Right forelimb (tissue), 1 donor: ENCODE data around the gene DPYD.

Source experiments
- DNase-seq: peaks from one replicate; pipeline ENCODE4 v3.0.0-alpha.2; 2018

DPYD gene

GRCh38 chr1:97603218-97603617 is 317.6 kb downstream of the DPYD start:
- no peak for DNase-seq

DNA sequence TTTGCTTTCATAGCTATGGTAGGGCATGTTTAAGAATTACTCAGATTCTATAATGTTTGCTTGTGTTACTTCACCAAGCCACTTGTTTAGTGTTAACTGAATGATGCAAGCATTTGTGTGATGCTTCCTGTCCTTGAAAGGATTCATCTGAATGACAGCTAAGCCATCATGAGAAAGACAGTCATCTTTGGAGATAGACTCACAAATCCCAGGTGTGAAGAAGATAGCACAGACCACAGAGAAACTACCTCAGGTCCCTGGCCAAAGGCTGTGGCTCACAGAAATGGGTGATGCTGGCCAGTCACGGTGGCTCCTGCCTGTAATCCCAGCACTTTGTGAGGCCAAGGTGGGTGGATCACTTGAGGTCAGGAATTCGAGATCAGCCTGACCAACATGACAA is 321.4 kb downstream of the DPYD start:
- no peak for DNase-seq

- DNase-seq = no peak
Measured at GRCh38 chr1:97593192-97593591, 327.6 kb downstream of the DPYD start.

- no peak for DNase-seq
Measured at GRCh38 chr1:97588772-97589171, 332.1 kb downstream of the DPYD start.

DNA sequence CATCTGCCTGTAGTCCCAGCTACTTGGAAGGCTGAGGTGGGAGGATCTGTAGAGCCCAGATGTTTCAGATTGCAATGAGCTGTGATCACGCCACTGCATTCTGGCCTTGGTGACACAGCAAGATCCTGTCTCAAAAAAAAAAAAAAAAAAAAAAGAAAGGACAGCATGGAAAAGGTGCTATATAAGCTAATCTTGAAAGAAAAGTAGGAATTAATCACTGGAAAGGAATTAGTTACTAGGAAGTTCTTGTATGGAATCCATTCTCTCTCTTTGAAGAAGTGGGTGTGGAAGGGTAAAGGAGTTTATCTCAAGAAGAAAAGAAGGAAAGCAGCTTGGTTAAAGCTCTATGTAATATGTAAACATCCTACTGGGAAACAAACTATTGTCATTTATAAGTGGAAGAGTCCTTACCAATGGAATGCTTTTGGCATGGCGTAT is 339.2 kb downstream of the DPYD start:
- DNase-seq = no peak

GRCh38 chr1:97577613-97578012 is 343.2 kb downstream of the DPYD start:
- no peak for DNase-seq

DNA sequence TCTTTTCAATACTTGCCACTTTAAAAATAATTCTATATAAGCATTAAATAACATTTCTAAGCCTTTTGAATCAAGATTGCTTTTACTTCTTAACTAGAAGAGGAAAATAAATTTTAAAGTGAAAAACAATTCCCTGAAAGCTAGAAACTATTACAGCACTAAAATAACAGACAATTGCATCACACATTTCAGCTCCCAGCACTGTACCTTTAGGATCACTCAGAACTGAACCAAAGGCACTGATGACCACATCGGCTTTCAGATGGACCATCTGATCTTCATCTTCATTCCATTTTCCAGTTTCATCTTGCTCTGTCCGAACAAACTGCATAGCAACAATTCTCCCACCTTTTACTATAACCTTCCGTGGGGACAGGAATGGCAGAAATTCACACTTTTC is 347.3 kb downstream of the DPYD start:
- DNase-seq = no peak

DNA sequence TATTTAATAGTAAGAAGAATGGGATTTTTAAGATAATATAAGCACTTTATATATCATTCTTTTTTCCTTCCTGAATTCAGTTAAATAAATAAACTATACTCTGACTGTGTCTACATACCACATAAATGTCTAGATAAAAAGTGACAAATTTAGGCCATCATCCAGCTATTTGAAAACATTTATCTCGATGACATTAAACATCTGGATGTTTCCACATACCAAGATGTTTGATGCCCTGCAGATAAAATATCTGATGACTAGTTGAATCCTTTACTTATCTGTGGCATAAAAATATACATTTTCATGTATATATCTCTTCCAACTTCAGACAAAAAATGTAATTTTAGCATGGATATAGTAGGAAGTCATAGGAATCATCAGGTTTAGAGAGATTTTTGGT is 348.3 kb downstream of the DPYD start:
- no peak for DNase-seq

DNA sequence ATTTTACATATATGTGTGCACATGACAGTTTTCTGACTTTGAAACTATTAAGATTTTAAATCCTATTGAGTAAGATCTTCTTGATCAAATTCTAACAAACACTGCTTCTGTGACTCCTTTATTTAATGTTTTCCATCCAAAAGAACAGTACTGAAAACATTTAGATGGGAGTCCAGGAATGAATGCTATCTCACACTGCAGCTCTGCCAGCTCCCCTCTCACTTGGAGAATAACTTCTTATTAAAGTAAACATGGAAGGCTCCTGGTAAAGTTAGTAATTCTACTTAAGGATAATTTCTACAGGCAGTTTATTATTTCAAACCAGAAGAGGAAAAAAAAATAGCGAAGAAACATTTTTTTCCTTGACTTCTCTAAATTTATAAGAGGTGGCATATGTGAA is 349.1 kb downstream of the DPYD start:
- DNase-seq = no peak

GRCh38 chr1:97570691-97571090 is 350.1 kb downstream of the DPYD start:
- DNase-seq = no peak

DNA sequence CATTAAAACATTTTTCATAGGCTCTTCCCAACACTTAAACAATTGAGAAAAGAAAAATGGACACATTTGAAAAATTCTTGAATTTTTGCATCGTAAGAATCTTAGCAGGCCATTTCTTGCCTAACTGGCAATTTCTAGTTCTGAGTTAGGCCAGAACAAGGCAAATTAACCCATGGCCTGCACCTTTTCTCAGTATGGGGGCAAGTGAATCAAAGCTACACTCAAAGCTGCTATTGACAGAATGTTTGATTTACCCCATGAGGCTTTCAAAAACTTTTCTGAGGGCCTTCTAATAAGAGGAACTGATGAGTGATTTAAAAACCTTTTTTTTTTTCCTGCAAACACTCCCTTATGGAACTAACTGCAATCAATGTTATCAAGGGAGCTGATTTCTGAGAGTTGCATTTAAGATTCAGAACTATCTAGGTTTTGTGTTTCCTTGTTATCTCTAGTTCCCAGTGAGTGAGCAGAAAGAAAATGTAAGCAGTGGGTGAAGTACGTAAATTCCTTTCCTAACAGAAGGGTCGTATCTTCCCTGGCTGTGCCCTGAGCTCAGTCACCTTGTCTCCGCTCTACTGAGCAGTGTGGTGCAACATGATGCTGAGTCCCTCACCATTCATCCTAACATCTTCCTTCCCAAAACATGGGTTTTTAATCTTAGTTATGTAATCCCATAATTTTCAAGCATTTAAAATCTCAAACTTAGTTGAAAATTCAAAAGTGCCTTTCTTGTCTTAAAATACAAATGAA is 353.7 kb downstream of the DPYD start:
- DNase-seq = no peak

- no peak for DNase-seq
Measured at GRCh38 chr1:97565886-97566285, 354.9 kb downstream of the DPYD start.

GRCh38 chr1:97563926-97564325 is 356.9 kb downstream of the DPYD start:
- DNase-seq = no peak

DNA sequence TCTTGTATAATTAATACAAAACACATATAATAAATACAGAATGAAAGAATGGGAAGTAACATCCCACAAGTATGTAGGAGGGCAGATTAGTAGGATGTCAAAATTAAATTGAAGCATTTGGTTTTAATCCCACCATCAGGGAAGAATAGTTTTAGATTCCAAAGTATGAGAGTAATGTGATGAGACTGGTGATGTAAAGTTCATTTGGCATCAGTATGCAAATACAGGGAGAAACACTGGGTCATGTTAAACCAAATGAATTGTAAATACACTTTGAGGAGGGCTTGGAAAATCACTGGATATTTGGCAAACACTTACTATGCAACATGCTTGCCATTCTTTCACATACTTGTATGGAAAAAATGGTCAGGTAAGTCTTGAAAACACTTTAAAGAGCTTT is 358.8 kb downstream of the DPYD start:
- no peak for DNase-seq

DNA sequence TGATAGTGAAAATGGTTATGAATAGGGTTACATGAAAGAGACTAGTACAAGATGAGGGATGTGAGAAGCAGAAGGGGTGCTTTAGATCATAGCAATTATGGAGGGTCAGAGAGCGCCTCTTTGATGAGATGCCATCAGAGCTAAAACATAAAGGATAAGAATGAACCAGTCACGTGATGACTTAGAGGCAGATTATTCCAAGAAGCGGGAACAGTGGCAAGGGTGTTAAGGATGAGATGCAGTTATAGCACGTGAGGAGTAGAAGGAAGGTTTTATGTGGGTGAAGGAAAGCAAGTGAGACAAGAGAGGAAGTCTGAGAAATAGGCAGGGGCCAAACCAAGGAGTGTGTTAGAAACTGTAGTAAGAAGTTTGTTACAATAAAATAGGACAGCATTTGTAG is 360.1 kb downstream of the DPYD start:
- DNase-seq = no peak

DNA sequence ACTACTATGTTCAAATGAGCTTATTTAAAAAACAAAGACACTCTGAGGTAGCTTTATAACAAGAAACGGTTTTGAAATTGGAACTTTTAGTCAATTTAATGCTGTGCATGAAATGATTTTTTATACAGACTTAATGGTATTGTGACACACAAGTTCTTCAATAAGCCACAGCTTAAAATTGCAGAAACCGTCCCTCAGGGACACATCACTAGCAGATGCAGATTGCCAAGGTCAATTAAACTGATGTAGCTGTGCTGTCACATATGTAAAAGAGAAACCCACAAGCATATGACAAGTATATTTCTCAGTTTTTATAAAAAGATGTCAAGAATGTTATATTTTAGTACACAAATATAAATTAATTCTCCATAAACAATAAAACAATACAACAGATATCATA is 366.9 kb downstream of the DPYD start:
- DNase-seq = no peak

- no peak for DNase-seq
Measured at GRCh38 chr1:97551113-97551512, 369.7 kb downstream of the DPYD start.

- no peak for DNase-seq
Measured at GRCh38 chr1:97545446-97545845, 375.4 kb downstream of the DPYD start.

DNA sequence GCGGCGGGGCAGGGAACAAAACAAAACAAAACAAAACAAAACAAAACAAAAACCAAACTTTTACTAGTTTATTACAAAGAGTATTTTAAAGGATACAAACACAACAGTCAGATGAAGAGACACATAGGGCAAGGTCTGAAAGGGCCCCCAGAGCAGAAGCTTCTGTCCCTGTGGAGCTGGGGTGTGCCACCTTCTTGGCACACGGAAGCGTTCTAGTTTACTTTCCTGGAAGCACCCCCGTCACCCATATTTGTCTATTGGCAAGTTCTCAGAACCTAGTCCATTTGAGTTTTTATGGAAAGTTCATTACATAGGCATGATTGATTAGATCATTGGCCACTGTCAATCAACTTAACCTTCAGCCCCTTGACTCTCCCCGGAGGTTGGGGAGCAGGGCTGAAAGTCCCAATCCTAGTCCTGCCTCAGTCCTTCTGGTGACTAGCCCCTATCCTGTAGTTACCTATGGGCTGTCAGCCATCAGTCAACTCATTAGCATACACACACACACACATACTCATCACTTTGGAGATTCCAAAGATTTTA is 380.4 kb downstream of the DPYD start:
- no peak for DNase-seq

GRCh38 chr1:97538113-97538512 is 382.7 kb downstream of the DPYD start:
- no peak for DNase-seq

DNA sequence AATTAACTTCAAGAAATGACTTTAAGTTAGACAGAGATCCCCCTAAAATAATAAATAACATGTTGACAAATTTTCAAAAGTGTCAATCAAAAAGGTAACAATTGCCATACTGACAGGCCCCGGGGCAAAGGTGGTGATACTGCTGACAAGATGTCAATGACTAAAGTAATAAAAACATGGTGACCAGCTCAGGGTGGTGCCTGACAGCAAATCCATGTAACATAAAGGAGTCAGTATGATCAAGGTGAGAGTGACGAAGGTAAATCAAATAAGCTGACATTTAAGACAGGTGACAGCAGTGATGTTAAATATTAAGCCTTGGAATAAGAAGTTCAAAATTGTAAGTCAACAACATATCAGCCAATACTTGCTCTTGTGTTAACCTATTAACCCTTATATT is 387.5 kb downstream of the DPYD start:
- no peak for DNase-seq

- no peak for DNase-seq
Measured at GRCh38 chr1:97529600-97529999, 391.2 kb downstream of the DPYD start.

- no peak for DNase-seq
Measured at GRCh38 chr1:97524211-97524610, 396.6 kb downstream of the DPYD start.

DNA sequence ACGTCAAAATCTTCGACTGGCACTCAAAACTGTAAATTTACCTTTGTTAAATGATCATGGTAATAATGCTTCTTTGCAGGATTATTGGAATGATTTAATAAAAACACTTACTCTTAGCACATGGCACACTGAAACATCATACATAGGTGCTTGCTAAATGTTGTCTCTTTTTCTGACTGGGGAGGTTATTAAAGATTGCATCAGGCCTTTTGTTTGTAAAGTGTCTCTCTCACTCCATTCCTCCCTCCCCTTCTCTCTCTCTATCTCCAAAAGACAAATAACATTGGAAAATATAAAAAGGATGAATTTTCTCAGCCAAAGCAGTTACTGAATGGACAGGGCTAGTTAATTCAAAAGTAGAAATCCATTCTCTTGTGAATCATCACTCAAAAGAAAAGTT is 404.2 kb downstream of the DPYD start:
- DNase-seq = no peak

DNA sequence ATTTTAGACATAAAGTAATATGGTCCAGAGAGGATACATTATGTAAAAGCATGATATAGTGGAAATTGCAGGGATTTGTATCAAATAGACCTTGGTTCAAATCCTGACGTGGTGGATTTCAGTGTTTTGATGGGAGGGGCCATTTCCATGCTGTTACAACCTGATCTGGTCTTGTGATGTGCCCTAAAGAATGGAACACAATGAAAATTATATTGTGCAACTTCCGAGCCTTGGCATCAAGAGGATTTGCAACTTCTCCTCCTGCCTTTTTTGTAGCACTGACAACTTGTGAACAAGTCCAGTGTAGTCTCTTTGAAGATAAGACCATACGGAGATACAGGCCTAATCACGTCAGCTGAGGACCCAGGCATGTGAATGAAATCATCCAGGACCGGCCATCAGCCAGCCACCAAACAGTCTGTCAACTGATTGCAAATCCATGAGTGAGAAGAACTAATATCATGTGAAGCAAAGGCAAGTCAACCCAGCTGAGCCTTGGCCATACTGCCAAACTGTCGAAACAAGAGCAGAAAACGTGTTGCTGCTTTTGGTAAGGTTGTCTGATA is 412.1 kb downstream of the DPYD start:
- no peak for DNase-seq
